Heart left ventricle (tissue), 13 donors: ENCODE measurements around the gene TTN.

ENCODE experiments used
- POLR2A ChIP-seq, 2 donors: fragments of 450-650 bp; IDR thresholded peaks; one replicate each; pipeline ENCODE4 v1.6.1; 2017; ENCODE audit warnings: antibody characterized with exemption in 2 of 2, mild to moderate bottlenecking in 2 of 2, moderate library complexity in 2 of 2
- TF ChIP-seq, protein P1 (sequence below), 12 donors: fragments of 200-600 bp; sonication (generic) in 4 of 12; IDR thresholded peaks; one replicate each; pipeline versions ENCODE4 v1.5.0 to v1.8.0; 2018 to 2022; ENCODE audit warnings: antibody characterized with exemption in 12 of 12, mild to moderate bottlenecking in 5 of 12
- donor health status: ischemic (EF 13 %, LVEDD 7.1; RV severe dilation, severe dysfunction).
- donor health status: DM: no; HTN: yes; CAD: no.
- donor health status: DM: no; HTN: no; CAD: no.
- donor health status: ischemic (EF 25% LVEDD 6.9; RV normal size, moderate dysfunction).
- donor health status: ischemic (EF 25% LVEDD 5.7; RV mildly dilated, moderate dysfunction).
- donor health status: ischemic (EF 35%, LVEDD 5.7; RV mildly dilated, moderate dysfunction).
- donor health status: nonischemic (EF 11% LVEDD 7.7; RV severe dilation, severe dysfunction).
- donor health status: DM: yes; HTN: yes; CAD: no.
- donor health status: PGD.
- donor health status: ischemic (EF 29% LVEDD 5.4; RV normal size, mild dysfunction).
- donor health status: nonischemic (EF 23%, LVEDD 6.1; RV moderate dilation, normal function).

DNA sequence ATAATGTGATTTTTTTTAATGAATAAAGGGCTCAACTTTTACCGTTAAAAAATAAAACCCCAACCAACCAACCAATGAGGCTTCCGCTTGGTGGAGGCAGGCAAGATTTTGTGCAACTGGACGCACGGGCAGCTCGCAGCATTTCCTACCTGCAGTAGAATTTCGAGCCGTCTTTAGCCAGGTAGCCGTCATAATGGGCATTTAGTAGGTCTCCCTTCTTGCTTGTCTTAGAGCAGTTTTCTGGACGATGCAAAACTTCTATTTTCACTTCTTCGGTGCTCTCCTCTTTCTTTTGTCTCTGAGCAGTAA is 329.1 kb downstream of the TTN start:
- TF ChIP-seq, protein P1, sequence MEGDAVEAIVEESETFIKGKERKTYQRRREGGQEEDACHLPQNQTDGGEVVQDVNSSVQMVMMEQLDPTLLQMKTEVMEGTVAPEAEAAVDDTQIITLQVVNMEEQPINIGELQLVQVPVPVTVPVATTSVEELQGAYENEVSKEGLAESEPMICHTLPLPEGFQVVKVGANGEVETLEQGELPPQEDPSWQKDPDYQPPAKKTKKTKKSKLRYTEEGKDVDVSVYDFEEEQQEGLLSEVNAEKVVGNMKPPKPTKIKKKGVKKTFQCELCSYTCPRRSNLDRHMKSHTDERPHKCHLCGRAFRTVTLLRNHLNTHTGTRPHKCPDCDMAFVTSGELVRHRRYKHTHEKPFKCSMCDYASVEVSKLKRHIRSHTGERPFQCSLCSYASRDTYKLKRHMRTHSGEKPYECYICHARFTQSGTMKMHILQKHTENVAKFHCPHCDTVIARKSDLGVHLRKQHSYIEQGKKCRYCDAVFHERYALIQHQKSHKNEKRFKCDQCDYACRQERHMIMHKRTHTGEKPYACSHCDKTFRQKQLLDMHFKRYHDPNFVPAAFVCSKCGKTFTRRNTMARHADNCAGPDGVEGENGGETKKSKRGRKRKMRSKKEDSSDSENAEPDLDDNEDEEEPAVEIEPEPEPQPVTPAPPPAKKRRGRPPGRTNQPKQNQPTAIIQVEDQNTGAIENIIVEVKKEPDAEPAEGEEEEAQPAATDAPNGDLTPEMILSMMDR (IDR thresholded peaks at IDR 0.05): no peak
- TF ChIP-seq POLR2A (IDR thresholded peaks at IDR 0.05): no peak
